Glutamatergic neuron (in vitro differentiated cells): ENCODE data around the gene HSD17B2. TPM values are rescaled to one million over a fixed set of nuclear protein-coding genes. Genes with fewer than 3 reads are reported as not detected.

Source experiments
- DNase-seq: peaks from one replicate; pipeline ENCODE4 v3.0.0; 2022
- H3K27ac Mint-ChIP-seq: one replicate; pipeline ENCODE4 v1.8.0; 2020; ENCODE audit warnings: mild to moderate bottlenecking, mixed read lengths, inconsistent platforms; ENCODE audit not compliant: unreplicated experiment
- H3K27me3 Mint-ChIP-seq: one replicate; pipeline ENCODE4 v1.8.0; 2020; ENCODE audit warnings: mild to moderate bottlenecking, moderate library complexity, mixed read lengths, inconsistent platforms; ENCODE audit not compliant: unreplicated experiment
- H3K36me3 Mint-ChIP-seq: one replicate; pipeline ENCODE4 v1.8.0; 2020; ENCODE audit warnings: mild to moderate bottlenecking, mixed read lengths, inconsistent platforms; ENCODE audit not compliant: unreplicated experiment
- H3K4me1 Mint-ChIP-seq: one replicate; pipeline ENCODE4 v1.8.0; 2020; ENCODE audit warnings: mild to moderate bottlenecking, low read depth, mixed read lengths, inconsistent platforms; ENCODE audit not compliant: unreplicated experiment
- H3K4me3 Mint-ChIP-seq: one replicate; pipeline ENCODE4 v1.8.0; 2020; ENCODE audit warnings: mild to moderate bottlenecking, mixed read lengths, inconsistent platforms; ENCODE audit not compliant: unreplicated experiment
- H3K9me3 Mint-ChIP-seq: one replicate; pipeline ENCODE4 v1.8.0; 2020; ENCODE audit warnings: mild to moderate bottlenecking, moderate library complexity, mixed read lengths, inconsistent platforms; ENCODE audit not compliant: unreplicated experiment
- CTCF ChIP-seq: fragments of 200-600 bp; sonication (generic); IDR thresholded peaks from one replicate; pipeline ENCODE4 v1.5.0; 2021; ENCODE audit not compliant: partially characterized antibody, unreplicated experiment
- long read RNA-seq: library from polyadenylated mRNA; unstranded; transcript quantifications from one replicate; pipeline ENCODE4 v2.0.0, GENCODE V29; 2020; ENCODE audit not compliant: unreplicated experiment
- total RNA-seq: library from RNA; stranded (reverse); fragmentation: NEBNext Ultra II Directional; extraction: Animal tissue kit (Norgen Biotek cat#: 25700); gene quantifications from one replicate; pipeline ENCODE4 v1.2.1, GENCODE V29; 2021; ENCODE audit not compliant: unreplicated experiment

The HSD17B2 gene
- total RNA-seq, result not detected
- long read RNA-seq, result 0 reads

- peaks cover 2% of the 10 kb centered on the region for H3K9me3 Mint-ChIP-seq
- DNase-seq, result no peak
- no peak within 1 kb of the TSS for H3K27ac Mint-ChIP-seq
- H3K36me3 Mint-ChIP-seq, result no peaks in the 10 kb centered on the region
- no peak for TF ChIP-seq CTCF
- H3K27me3 Mint-ChIP-seq, result no peaks in the 10 kb centered on the region
- H3K4me1 Mint-ChIP-seq, result no peaks in the 10 kb centered on the region
- no peak within 1 kb of the TSS for H3K4me3 Mint-ChIP-seq
Observed at GRCh38 chr16:82034981-82035612, at the start of gene HSD17B2. Gene HSD17B2, plus strand, starts transcription at chr16:82035253. Its CDS starts 172 bp downstream, at chr16:82035425.

GRCh38 chr16:81987121-81987520 is 47.9 kb upstream of the HSD17B2 start:
- no peak overlapping the region for H3K4me3 Mint-ChIP-seq
- no peaks in the 10 kb centered on the region for H3K4me1 Mint-ChIP-seq
- no peaks in the 10 kb centered on the region for H3K36me3 Mint-ChIP-seq

GRCh38 chr16:81987706-81988105 is 47.3 kb upstream of the HSD17B2 start:
- Mint-ChIP-seq H3K27me3 (no peaks in the 10 kb centered on the region), H3K36me3 (no peaks in the 10 kb centered on the region), H3K27ac (no peak overlapping the region), H3K4me3 (no peak overlapping the region), H3K4me1 (no peaks in the 10 kb centered on the region), H3K9me3 (no peaks in the 10 kb centered on the region)
- DNase-seq, result no peak
- TF ChIP-seq CTCF, result no peak

More at GRCh38 chr16:81987121-81987520, 47.9 kb upstream of the HSD17B2 start:
- Mint-ChIP-seq H3K27ac (no peak overlapping the region), H3K9me3 (no peaks in the 10 kb centered on the region), H3K27me3 (no peaks in the 10 kb centered on the region)
- DNase-seq, result no peak
- TF ChIP-seq CTCF, result no peak

- TF ChIP-seq CTCF, result no peak
- Mint-ChIP-seq H3K27ac (no peak overlapping the region), H3K27me3 (no peaks in the 10 kb centered on the region), H3K9me3 (no peaks in the 10 kb centered on the region), H3K4me1 (no peaks in the 10 kb centered on the region), H3K36me3 (peaks cover 6% of the 10 kb centered on the region), H3K4me3 (no peak overlapping the region)
- no peak for DNase-seq
Observed at GRCh38 chr16:81992859-81993258, 42.2 kb upstream of the HSD17B2 start.

GRCh38 chr16:81994485-81994884 is 40.6 kb upstream of the HSD17B2 start:
- no peak for DNase-seq
- Mint-ChIP-seq H3K4me1 (no peaks in the 10 kb centered on the region), H3K36me3 (peaks cover 12% of the 10 kb centered on the region), H3K27me3 (no peaks in the 10 kb centered on the region), H3K4me3 (no peak overlapping the region), H3K9me3 (no peaks in the 10 kb centered on the region), H3K27ac (no peak overlapping the region)
- TF ChIP-seq CTCF, result no peak
